Cerebellar cortex (tissue), 1 donor: ENCODE data around the gene MRM3.
"Not testable (repeated sequence)": the region's sequence is repeated elsewhere in the genome, so short reads cannot be mapped to it uniquely, and the experiment has no call there.

Source experiments
- DNase-seq: peaks from one replicate; pipeline ENCODE4 v3.0.0-alpha.2; 2015; ENCODE audit warnings: low spot score

The MRM3 gene, protein sequence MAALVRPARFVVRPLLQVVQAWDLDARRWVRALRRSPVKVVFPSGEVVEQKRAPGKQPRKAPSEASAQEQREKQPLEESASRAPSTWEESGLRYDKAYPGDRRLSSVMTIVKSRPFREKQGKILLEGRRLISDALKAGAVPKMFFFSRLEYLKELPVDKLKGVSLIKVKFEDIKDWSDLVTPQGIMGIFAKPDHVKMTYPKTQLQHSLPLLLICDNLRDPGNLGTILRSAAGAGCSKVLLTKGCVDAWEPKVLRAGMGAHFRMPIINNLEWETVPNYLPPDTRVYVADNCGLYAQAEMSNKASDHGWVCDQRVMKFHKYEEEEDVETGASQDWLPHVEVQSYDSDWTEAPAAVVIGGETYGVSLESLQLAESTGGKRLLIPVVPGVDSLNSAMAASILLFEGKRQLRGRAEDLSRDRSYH

GRCh38 chr17:781805-782731 is at the start of gene MRM3, which contains the start of gene GLOD4:
MRM3 (plus strand) TSS chr17:782353; CDS start chr17:782379, 26 bp downstream.
GLOD4 (minus strand) TSS chr17:782280; CDS start chr17:782255, 25 bp downstream.
- DNase-seq = peak; percentile 85

GRCh38 chr17:732902-733720 is 49.0 kb upstream of the MRM3 start:
- DNase-seq = peak; percentile 51

- peak; percentile 45 for DNase-seq
These were observed 48.4 kb upstream of the MRM3 start for GRCh38 chr17:733743-734142.

- DNase-seq = no peak
These were observed 44.5 kb upstream of the MRM3 start for GRCh38 chr17:737561-738113.

DNA sequence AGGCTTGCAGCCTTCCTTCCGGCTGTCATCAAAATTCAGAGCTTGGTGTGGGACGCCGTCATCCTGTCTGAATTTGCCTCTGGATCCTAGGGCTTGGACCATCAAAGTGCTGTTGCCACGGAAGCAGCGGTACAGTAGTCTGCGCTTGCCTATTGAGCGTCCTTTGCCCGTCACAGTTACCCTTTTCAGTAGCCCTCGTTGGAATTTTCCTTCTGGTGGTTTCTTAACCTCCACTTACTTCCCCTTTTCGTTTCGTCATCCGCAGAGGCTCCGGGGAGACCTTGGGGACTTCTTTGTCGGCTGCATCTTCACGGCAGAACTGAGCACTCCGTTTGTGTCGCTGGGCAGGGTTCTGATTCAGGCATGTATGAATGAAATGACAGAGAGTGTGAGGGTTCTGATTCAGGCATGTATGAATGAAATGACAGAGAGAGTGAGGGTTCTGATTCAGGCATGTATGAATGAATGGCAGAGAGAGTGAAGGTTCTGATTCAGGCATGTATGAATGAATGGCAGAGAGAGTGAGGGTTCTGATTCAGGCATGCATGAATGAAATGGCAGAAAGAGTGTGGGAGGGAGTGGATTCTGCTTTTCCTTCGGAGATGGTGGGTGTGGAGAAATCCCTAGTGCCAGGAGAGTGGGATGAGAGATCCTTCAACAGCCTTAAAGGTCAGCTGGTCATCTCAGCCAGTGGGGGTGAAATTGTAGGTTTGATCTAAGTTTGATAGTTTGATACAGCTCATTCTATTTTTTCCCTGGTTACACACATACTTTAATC is 41.7 kb upstream of the MRM3 start:
- no peak for DNase-seq

GRCh38 chr17:742147-742793 is 39.9 kb upstream of the MRM3 start:
- no peak for DNase-seq

GRCh38 chr17:743139-743538 is 39.0 kb upstream of the MRM3 start:
- DNase-seq = no peak

DNA sequence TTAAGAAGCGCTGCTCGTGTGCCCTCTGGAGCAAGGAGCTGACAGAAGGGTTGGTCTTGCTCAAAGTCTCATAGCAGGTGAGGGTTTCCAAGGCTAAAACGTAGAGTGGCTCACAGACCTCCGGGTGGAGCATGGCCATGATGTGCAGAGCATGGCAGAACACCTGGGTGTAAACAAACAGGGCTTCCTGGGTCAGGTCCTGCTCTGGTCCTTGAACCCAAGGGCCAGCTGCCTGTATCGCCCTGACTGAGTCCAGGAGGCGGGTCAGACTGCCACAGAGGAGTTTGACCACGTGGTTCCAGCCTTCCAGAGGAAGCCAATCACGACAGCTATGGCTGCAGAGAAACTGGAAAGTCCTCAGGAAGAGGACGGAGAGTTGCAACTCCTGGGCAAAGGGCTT is 37.2 kb upstream of the MRM3 start:
- no peak for DNase-seq

GRCh38 chr17:745406-745805 is 36.7 kb upstream of the MRM3 start:
- DNase-seq = no peak

GRCh38 chr17:746181-746580 is 36.0 kb upstream of the MRM3 start:
- no peak for DNase-seq

DNA sequence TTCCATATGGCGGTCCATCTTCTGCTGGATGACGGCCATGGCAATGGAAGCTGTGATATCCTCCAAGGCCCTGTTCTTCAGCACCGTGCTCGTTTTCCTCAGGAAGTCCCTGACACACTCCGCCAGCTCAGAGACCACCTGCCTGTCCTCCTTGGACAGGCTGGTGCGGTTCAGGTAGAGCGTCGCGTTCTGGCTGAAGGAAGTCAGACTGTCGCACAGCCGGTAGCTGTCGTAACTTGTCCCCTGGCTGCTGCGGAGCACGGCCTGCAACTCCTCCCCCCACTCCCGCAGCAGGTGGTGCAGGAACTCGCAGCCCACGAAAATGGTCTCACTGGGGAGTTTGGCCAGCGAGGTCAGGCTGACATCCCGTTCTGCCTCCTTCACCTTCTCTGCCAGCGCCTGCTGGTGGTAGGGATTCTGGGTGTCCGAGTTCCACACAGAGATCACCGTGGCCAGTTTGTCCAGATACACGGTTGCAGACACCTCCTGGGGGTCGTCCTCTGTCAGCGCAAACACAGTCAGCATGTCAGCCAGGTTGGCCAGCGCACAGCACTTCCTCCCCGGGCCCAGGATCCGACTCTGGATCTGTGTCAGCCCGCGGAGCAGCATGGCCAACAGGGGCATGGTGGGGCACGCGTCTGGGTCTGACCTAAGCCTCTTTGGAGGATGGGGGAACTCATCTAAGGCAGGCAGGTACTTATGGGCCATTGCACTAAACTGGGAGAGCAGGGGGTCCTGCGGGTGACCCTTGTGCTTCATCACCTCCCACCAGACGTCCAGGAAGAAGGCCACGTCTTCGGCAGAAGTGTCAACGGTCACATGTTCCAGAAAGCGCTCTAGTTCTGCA is 35.1 kb upstream of the MRM3 start:
- DNase-seq = peak; percentile 39

GRCh38 chr17:748604-749003 is 33.5 kb upstream of the MRM3 start:
- DNase-seq = not testable (repeated sequence)

DNA sequence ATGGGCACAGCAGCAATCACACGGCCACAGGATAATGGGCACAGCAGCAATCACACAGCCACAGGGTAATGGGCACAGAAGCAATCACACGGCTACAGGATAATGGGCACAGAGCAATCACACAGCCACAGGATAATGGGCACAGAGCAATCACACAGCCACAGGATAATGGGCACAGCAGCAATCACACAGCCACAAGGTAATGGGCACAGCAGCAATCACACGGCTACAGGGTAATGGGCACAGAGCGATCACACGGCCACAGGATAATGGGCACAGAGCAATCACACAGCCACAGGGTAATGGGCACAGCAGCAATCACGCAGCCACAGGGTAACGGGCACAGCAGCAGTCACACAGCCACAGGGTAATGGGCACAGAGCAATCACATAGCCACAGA is 32.8 kb upstream of the MRM3 start:
- DNase-seq = not testable (repeated sequence)

DNA sequence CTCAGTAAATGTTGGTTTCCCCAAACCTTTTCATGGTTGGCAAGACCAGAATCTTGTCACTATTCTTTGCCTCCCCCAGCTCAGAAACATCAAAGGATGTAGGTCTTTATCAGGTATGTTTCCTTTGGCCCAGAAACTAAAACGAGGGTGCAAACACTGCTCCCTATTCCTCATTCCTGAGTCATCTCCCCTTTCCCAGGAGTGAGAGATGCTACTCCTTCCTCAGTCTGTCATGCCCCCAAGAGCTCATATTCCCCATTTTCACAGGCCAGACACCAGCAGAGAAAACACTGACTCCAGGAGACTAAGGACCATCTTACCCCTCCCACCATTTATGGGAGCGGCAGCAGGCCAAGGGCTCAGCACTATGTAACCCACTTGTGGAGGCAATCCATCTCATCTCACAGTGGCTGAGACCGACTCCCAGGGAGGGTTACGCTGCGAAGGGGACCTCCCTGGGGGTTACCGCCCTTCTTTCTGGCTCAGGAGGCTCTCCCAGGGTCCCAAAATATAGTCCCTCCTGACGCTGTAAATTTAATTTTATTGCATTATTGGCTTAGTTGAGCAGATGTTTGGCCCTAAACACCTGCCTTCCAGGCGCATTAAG is 31.6 kb upstream of the MRM3 start:
- no peak for DNase-seq

GRCh38 chr17:751269-752001 is 30.7 kb upstream of the MRM3 start:
- no peak for DNase-seq

GRCh38 chr17:752002-752619 is 30.0 kb upstream of the MRM3 start, which contains the start of gene GEMIN4:
GEMIN4 (minus strand) TSS chr17:752264; CDS start chr17:752142, 122 bp downstream.
- DNase-seq = peak; percentile 84

DNA sequence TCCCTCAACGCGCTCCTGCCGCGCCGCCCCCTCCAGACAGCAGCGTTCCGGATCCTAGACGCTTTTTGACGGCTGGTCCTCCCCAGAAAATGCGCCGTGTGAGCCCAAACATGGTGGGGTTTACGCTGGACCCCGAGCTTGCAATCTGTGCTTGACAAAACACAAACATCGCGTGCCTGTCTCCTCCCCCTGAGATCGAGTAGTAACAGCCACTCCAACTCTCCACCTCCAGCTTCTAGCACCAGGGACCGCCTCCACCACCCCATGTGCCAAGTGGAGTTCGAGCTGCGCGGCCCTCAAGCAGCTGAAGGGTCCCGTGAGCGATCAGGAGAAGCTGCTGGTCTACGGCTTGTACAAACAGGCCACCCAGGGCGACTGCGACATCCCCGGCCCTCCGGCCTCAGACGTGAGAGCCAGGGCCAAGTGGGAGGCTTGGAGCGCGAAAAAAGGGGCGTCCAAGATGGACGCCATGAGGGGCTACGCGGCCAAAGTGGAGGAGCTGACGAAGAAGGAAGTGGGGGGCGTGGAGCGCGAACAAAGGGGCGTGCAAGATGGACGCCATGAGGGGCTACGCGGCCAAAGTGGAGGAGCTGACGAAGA is 29.4 kb upstream of the MRM3 start:
- peak; percentile 50 for DNase-seq
